Activated CD8-positive, alpha-beta memory T cell treated with anti-CD3 and anti-CD28 coated beads, Interleukin-2, amount 10 ng/mL, durations not matched to agents 7 days and 5 days (primary cell): ENCODE measurements around the gene DFFB. TPM values are rescaled to one million over a fixed set of nuclear protein-coding genes. Genes with fewer than 3 reads are reported as not detected.

Source experiments
- ATAC-seq: fragments of 150-1000 bp; cut with Tn5 transposase; one replicate; pipeline ENCODE4 v1.10.0; 2021; ENCODE audit warnings: moderate library complexity
- CTCF ChIA-PET: fragments of 350-600 bp; sonication (Branson Sonifier 250); formaldehyde crosslinking; loops from one replicate; lab custom pipeline; 2021; ENCODE audit warnings: antibody characterized with exemption; lab: Charles Lee
- DNase-seq: peaks from one replicate; pipeline ENCODE4 v3.0.0-alpha.2; 2020
- H3K27ac Mint-ChIP-seq: one replicate; pipeline ENCODE4 v1.8.0; 2021; ENCODE audit warnings: mild to moderate bottlenecking, mixed read lengths
- H3K27me3 Mint-ChIP-seq: one replicate; pipeline ENCODE4 v1.8.0; 2021; ENCODE audit warnings: mixed read lengths
- H3K36me3 Mint-ChIP-seq: one replicate; pipeline ENCODE4 v1.8.0; 2021; ENCODE audit warnings: mild to moderate bottlenecking, mixed read lengths
- H3K4me1 Mint-ChIP-seq: one replicate; pipeline ENCODE4 v1.8.0; 2021; ENCODE audit warnings: mixed read lengths
- H3K4me3 Mint-ChIP-seq: one replicate; pipeline ENCODE4 v1.8.0; 2021; ENCODE audit warnings: mild to moderate bottlenecking, moderate library complexity, mixed read lengths
- H3K9me3 Mint-ChIP-seq: one replicate; pipeline ENCODE4 v1.8.0; 2022; ENCODE audit warnings: low read depth, mixed read lengths
- total RNA-seq, 2 experiments: library from RNA; stranded (reverse); gene quantifications; one replicate each; pipeline ENCODE4 v1.2.3, GENCODE V29; 2021

DFFB gene
- total RNA-seq, 2 experiments from 2014 or later = 11.5 to 13.9 TPM

- Mint-ChIP-seq H3K4me1 (no peaks in the 10 kb centered on the region), H3K27me3 (no peaks in the 10 kb centered on the region), H3K4me3 (no peak overlapping the region), H3K9me3 (no peaks in the 10 kb centered on the region), H3K36me3 (no peaks in the 10 kb centered on the region), H3K27ac (no peak overlapping the region)
- CTCF ChIA-PET = no interaction called here
- DNase-seq (no peak), ATAC-seq (no peak)
Measured at GRCh38 chr1:3820316-3820715, 37.0 kb upstream of the DFFB start.

- H3K4me1 Mint-ChIP-seq = no peaks in the 10 kb centered on the region
- ATAC-seq = no peak
- H3K9me3 Mint-ChIP-seq = no peaks in the 10 kb centered on the region
- no peak for DNase-seq
- CTCF ChIA-PET = no interaction called here
- H3K27me3 Mint-ChIP-seq = no peaks in the 10 kb centered on the region
- H3K4me3 Mint-ChIP-seq = no peak overlapping the region
- H3K27ac Mint-ChIP-seq = no peak overlapping the region
- H3K36me3 Mint-ChIP-seq = peaks cover 3% of the 10 kb centered on the region
Measured at GRCh38 chr1:3821004-3821403, 36.3 kb upstream of the DFFB start.

- no peaks in the 10 kb centered on the region for H3K27me3 Mint-ChIP-seq
- no peak overlapping the region for H3K4me3 Mint-ChIP-seq
- no peak overlapping the region for H3K27ac Mint-ChIP-seq
- no peaks in the 10 kb centered on the region for H3K9me3 Mint-ChIP-seq
- peaks cover 4% of the 10 kb centered on the region for H3K36me3 Mint-ChIP-seq
- ATAC-seq = no peak
- no peak for DNase-seq
- CTCF ChIA-PET = no interaction called here
- no peaks in the 10 kb centered on the region for H3K4me1 Mint-ChIP-seq
Measured at GRCh38 chr1:3821447-3821846, 35.8 kb upstream of the DFFB start.

GRCh38 chr1:3821908-3822307 is 35.4 kb upstream of the DFFB start:
- CTCF ChIA-PET = no interaction called here
- Mint-ChIP-seq H3K36me3 (peaks cover 4% of the 10 kb centered on the region), H3K27ac (no peak overlapping the region), H3K4me3 (no peak overlapping the region), H3K9me3 (no peaks in the 10 kb centered on the region), H3K27me3 (no peaks in the 10 kb centered on the region), H3K4me1 (no peaks in the 10 kb centered on the region)
- ATAC-seq = no peak
- DNase-seq = no peak

- no peaks in the 10 kb centered on the region for H3K9me3 Mint-ChIP-seq
- ATAC-seq (no peak), DNase-seq (no peak)
- no peak overlapping the region for H3K27ac Mint-ChIP-seq
- no peaks in the 10 kb centered on the region for H3K27me3 Mint-ChIP-seq
- no peaks in the 10 kb centered on the region for H3K4me1 Mint-ChIP-seq
- H3K36me3 Mint-ChIP-seq = peaks cover 4% of the 10 kb centered on the region
- CTCF ChIA-PET = no interaction called here
- no peak overlapping the region for H3K4me3 Mint-ChIP-seq
Measured at GRCh38 chr1:3822421-3822820, 34.9 kb upstream of the DFFB start.

GRCh38 chr1:3824650-3825049 is 32.6 kb upstream of the DFFB start:
- Mint-ChIP-seq H3K27me3 (no peaks in the 10 kb centered on the region), H3K27ac (no peak overlapping the region), H3K9me3 (no peaks in the 10 kb centered on the region), H3K4me1 (no peaks in the 10 kb centered on the region), H3K36me3 (peaks cover 6% of the 10 kb centered on the region), H3K4me3 (no peak overlapping the region)
- CTCF ChIA-PET = no interaction called here
- DNase-seq (no peak), ATAC-seq (no peak)

- H3K27ac Mint-ChIP-seq = no peak overlapping the region
- H3K27me3 Mint-ChIP-seq = no peaks in the 10 kb centered on the region
- DNase-seq = no peak
- peaks cover 8% of the 10 kb centered on the region for H3K36me3 Mint-ChIP-seq
- H3K4me3 Mint-ChIP-seq = no peak overlapping the region
- no peaks in the 10 kb centered on the region for H3K9me3 Mint-ChIP-seq
- CTCF ChIA-PET = no interaction called here
- H3K4me1 Mint-ChIP-seq = no peaks in the 10 kb centered on the region
- ATAC-seq = no peak
Measured at GRCh38 chr1:3825356-3825755, 31.9 kb upstream of the DFFB start.

- ATAC-seq (no peak), DNase-seq (no peak)
- H3K4me3 Mint-ChIP-seq = no peak overlapping the region
- no peaks in the 10 kb centered on the region for H3K27me3 Mint-ChIP-seq
- no peak overlapping the region for H3K27ac Mint-ChIP-seq
- H3K4me1 Mint-ChIP-seq = no peaks in the 10 kb centered on the region
- H3K36me3 Mint-ChIP-seq = peaks cover 17% of the 10 kb centered on the region
- CTCF ChIA-PET = no interaction called here
- H3K9me3 Mint-ChIP-seq = no peaks in the 10 kb centered on the region
Measured at GRCh38 chr1:3827813-3828307, 29.4 kb upstream of the DFFB start.

GRCh38 chr1:3828391-3828790 is 28.9 kb upstream of the DFFB start:
- no peaks in the 10 kb centered on the region for H3K4me1 Mint-ChIP-seq
- CTCF ChIA-PET = interaction anchor here (1.3 kb wide), 1 partner anchor 11 kb away, joined by 3 read pairs; no protein-coding TSS in a partner anchor
- no peak overlapping the region for H3K27ac Mint-ChIP-seq
- DNase-seq (no peak), ATAC-seq (no peak)
- H3K9me3 Mint-ChIP-seq = no peaks in the 10 kb centered on the region
- H3K27me3 Mint-ChIP-seq = no peaks in the 10 kb centered on the region
- H3K36me3 Mint-ChIP-seq = peaks cover 17% of the 10 kb centered on the region
- no peak overlapping the region for H3K4me3 Mint-ChIP-seq

GRCh38 chr1:3831689-3832088 is 25.6 kb upstream of the DFFB start:
- ATAC-seq = no peak
- Mint-ChIP-seq H3K27ac (no peak overlapping the region), H3K27me3 (no peaks in the 10 kb centered on the region), H3K9me3 (no peaks in the 10 kb centered on the region), H3K4me1 (no peaks in the 10 kb centered on the region), H3K4me3 (no peak overlapping the region), H3K36me3 (peaks cover 29% of the 10 kb centered on the region)
- CTCF ChIA-PET = no interaction called here
- no peak for DNase-seq

GRCh38 chr1:3834701-3835100 is 22.6 kb upstream of the DFFB start:
- DNase-seq = no peak
- Mint-ChIP-seq H3K9me3 (peaks cover 11% of the 10 kb centered on the region), H3K36me3 (peaks cover 56% of the 10 kb centered on the region)

GRCh38 chr1:3836421-3836820 is 20.9 kb upstream of the DFFB start:
- Mint-ChIP-seq H3K9me3 (peaks cover 11% of the 10 kb centered on the region), H3K4me3 (no peak overlapping the region), H3K36me3 (peaks cover 54% of the 10 kb centered on the region), H3K4me1 (no peaks in the 10 kb centered on the region), H3K27me3 (no peaks in the 10 kb centered on the region), H3K27ac (no peak overlapping the region)
- CTCF ChIA-PET = interaction anchor here (0.7 kb wide), 1 partner anchor 786 kb away, joined by 4 read pairs; no protein-coding TSS in a partner anchor
- no peak for ATAC-seq
- DNase-seq = no peak

More at GRCh38 chr1:3834701-3835100, 22.6 kb upstream of the DFFB start:
- no peak overlapping the region for H3K4me3 Mint-ChIP-seq
- no peaks in the 10 kb centered on the region for H3K27me3 Mint-ChIP-seq
- H3K4me1 Mint-ChIP-seq = no peaks in the 10 kb centered on the region
- CTCF ChIA-PET = no interaction called here
- H3K27ac Mint-ChIP-seq = no peak overlapping the region
- ATAC-seq = no peak

GRCh38 chr1:3837200-3837599 is 20.1 kb upstream of the DFFB start:
- Mint-ChIP-seq H3K36me3 (peaks cover 52% of the 10 kb centered on the region), H3K9me3 (peaks cover 11% of the 10 kb centered on the region), H3K27ac (no peak overlapping the region), H3K4me1 (no peaks in the 10 kb centered on the region), H3K27me3 (no peaks in the 10 kb centered on the region), H3K4me3 (no peak overlapping the region)
- CTCF ChIA-PET = no interaction called here
- ATAC-seq = no peak
- no peak for DNase-seq

- peaks cover 52% of the 10 kb centered on the region for H3K36me3 Mint-ChIP-seq
- H3K27me3 Mint-ChIP-seq = no peaks in the 10 kb centered on the region
- no peak overlapping the region for H3K4me3 Mint-ChIP-seq
- CTCF ChIA-PET = no interaction called here
- DNase-seq (no peak), ATAC-seq (no peak)
- no peak overlapping the region for H3K27ac Mint-ChIP-seq
- no peaks in the 10 kb centered on the region for H3K4me1 Mint-ChIP-seq
- H3K9me3 Mint-ChIP-seq = peaks cover 11% of the 10 kb centered on the region
Measured at GRCh38 chr1:3837685-3838084, 19.6 kb upstream of the DFFB start.

- Mint-ChIP-seq H3K9me3 (peaks cover 11% of the 10 kb centered on the region), H3K27me3 (no peaks in the 10 kb centered on the region), H3K4me3 (no peak overlapping the region), H3K27ac (no peak overlapping the region), H3K4me1 (no peaks in the 10 kb centered on the region), H3K36me3 (peaks cover 58% of the 10 kb centered on the region)
- CTCF ChIA-PET = interaction anchor here (1.0 kb wide), 1 partner anchor 10 kb away, joined by 3 read pairs; no protein-coding TSS in a partner anchor
- DNase-seq = no peak
- ATAC-seq = no peak
Measured at GRCh38 chr1:3838788-3839187, 18.5 kb upstream of the DFFB start.
